Skeletal muscle tissue (tissue), 4 donors: ENCODE data around the gene S100A16. TPM values are rescaled to one million over a fixed set of nuclear protein-coding genes. Genes with fewer than 3 reads are reported as not detected.
A peak's percentile ranks its signal among the peaks of the same experiment; 100 is the strongest.

ENCODE experiments used
- H3K27ac ChIP-seq: one replicate; pipeline ENCODE4 v1.7.0; 2013; ENCODE audit warnings: mild to moderate bottlenecking, low read depth, low read length, inconsistent platforms
- H3K27me3 ChIP-seq, 3 donors: one replicate each; pipeline ENCODE4 v1.7.0; 2013; ENCODE audit warnings: low read length in 3 of 3; ENCODE audit not compliant: control insufficient read depth in 3 of 3, insufficient read depth in 3 of 3
- H3K36me3 ChIP-seq, 3 donors: one replicate each; pipeline ENCODE4 v1.7.0; 2013; ENCODE audit warnings: low read length in 3 of 3; ENCODE audit not compliant: control insufficient read depth in 3 of 3, insufficient read depth in 3 of 3
- H3K4me1 ChIP-seq, 3 donors: one replicate each; pipeline ENCODE4 v1.7.0; 2013; ENCODE audit warnings: low read length in 3 of 3, mild to moderate bottlenecking in 3 of 3; ENCODE audit not compliant: control insufficient read depth in 3 of 3, insufficient read depth in 3 of 3
- H3K4me3 ChIP-seq, 3 donors: one replicate each; pipeline ENCODE4 v1.7.0; 2013; ENCODE audit warnings: low read length in 3 of 3
- H3K9ac ChIP-seq, 3 donors: one replicate each; pipeline ENCODE4 v1.7.0; 2013; ENCODE audit warnings: low read length in 3 of 3, mild to moderate bottlenecking in 3 of 3, moderate library complexity in 2 of 3, low read depth in 1 of 3
- H3K9me3 ChIP-seq, 3 donors: one replicate each; pipeline ENCODE4 v1.7.0; 2013; ENCODE audit warnings: low read length in 3 of 3; ENCODE audit not compliant: control insufficient read depth in 3 of 3
- total RNA-seq: library from RNA; depleted of rRNA; stranded (reverse); fragments of >200 nt; gene quantifications from one replicate; pipeline ENCODE4 v1.2.3, GENCODE V29; 2014
- donor health status: Osteomylitis.

Gene S100A16
- total RNA-seq, 1 donor from 2014 or later = 36.0 TPM

DNA sequence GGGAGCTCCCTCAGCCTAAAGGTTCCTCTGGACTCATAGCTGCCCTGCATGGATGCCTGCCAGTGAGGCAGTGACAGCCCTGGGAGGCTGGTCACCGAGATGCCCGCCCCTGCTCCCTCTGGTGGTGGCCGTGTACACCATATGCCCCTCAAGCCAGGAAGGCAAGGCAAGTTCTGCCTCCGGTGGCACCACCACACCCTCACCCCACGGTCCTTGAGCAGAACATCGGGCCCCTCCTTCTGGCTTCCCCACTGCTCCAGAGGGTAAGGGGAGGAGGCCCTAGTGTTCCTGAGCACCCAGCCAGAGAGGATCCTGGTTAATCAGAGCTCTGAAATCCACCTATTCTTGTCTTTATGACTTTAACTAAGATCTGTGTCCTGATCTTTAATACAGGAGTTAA is 4.7 kb upstream of the S100A16 start:
- Histone ChIP-seq H3K4me1 (peaks cover 7 to 20% (median 20%) of the 10 kb centered on the region in 3 donors), H3K9me3 (no peaks in the 10 kb centered on the region), H3K36me3 (peaks cover 0 to 7% (median 6%) of the 10 kb centered on the region in 3 donors), H3K9ac (no peak overlapping the region), H3K27ac (no peak overlapping the region), H3K27me3 (no peaks in the 10 kb centered on the region), H3K4me3 (no peak overlapping the region)

DNA sequence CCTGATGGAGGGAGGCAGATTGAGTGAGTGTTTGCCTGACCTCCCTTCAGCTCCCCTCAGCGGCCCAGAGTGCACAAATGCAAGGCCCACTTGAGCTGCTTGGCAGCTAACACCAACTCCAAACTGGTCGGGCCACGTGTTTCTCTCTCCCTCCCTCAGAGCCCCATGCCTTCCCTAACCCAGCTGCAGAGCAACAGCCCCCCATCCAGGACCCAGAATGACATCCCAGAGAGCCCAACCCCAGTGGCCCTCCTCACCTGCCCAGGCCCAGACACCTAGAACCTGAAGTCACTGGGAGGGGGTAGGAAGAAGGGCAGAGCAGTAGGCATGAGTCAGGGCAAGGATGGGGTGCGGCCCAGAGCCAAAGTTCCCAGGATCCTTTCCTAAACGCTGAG is 4.0 kb upstream of the S100A16 start:
- Histone ChIP-seq H3K4me3 (no peak overlapping the region), H3K36me3 (peaks cover 0 to 6% (median 6%) of the 10 kb centered on the region in 3 donors), H3K27me3 (no peaks in the 10 kb centered on the region), H3K4me1 (peaks cover 11 to 25% (median 24%) of the 10 kb centered on the region in 3 donors), H3K27ac (no peak overlapping the region), H3K9me3 (no peaks in the 10 kb centered on the region), H3K9ac (no peak overlapping the region)

DNA sequence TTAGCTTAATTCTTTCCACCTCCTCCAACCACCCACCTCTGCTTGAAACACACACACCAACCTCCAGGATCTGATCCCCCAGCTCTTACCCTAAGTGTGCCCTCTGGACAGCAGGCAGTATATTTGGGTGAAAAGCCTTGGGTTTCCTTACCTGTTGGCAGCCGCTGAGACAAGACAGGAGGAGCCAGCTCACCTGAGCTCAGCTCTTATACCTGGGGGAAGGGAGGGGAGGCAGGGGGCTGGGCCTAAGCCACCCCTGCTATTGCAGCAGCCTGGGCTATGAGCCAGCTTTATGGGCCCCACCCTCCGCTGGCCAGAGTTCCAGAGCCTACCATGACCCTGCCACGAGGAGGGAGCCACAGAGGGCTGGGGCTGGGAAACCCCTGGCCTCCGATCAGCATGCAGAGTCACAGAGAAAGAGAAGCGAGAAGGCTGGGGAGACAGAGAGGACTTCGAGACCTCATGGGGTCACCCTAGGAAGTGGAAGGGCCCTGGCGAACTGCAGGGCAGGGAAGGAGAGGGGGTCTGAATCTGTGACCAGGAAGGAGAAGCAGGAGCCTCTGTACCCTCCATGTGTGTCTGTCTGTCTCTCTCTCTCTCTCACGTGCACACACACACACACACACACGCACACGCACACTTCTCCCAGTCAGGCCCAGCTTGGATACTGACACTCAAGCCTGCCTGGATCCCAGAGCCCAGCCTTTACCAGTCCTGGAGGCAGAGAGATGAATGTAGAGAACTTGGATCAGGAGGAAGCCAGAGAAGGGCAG is 3.4 kb upstream of the S100A16 start, which contains the start of gene S100A14:
Gene S100A14, minus strand, starts transcription at position 182 of the 773 bp plus-strand sequence. CDS start 467 bp downstream, outside the sequence.
- no peaks in the 10 kb centered on the region for H3K9me3 ChIP-seq
- H3K9ac ChIP-seq = peak within 1 kb of the TSS in 1 of 3 donors; percentile 45
- peaks cover 13 to 31% (median 30%) of the 10 kb centered on the region in 3 donors for H3K4me1 ChIP-seq
- no peak within 1 kb of the TSS for H3K27ac ChIP-seq
- peaks cover 0 to 6% (median 6%) of the 10 kb centered on the region in 3 donors for H3K36me3 ChIP-seq
- H3K27me3 ChIP-seq = no peaks in the 10 kb centered on the region
- H3K4me3 ChIP-seq = no peak within 1 kb of the TSS

DNA sequence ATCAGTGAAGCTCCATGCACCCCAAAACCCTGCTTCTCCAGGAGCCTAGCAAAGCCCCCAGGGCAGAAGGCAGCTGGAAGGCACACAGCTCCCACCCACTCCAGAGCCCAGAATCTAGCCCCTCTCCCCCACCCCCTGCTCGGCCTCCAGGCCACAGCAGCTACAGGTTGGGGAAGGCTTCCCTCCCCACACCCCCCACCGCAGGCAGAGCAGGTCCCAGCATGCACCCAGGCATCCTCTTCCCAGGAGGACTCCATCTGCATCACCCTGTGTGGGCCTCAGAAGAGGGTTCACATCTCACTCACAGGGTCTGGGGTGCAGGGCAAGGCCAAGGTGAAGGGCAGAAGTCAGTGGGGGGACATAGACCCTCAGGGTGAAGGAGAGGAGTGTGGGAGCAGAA is 2.5 kb upstream of the S100A16 start:
- no peak overlapping the region for H3K9ac ChIP-seq
- no peak overlapping the region for H3K27ac ChIP-seq
- no peaks in the 10 kb centered on the region for H3K9me3 ChIP-seq
- H3K36me3 ChIP-seq = peaks cover 0 to 6% (median 6%) of the 10 kb centered on the region in 3 donors
- H3K4me1 ChIP-seq = peaks cover 19 to 38% (median 34%) of the 10 kb centered on the region in 3 donors
- H3K4me3 ChIP-seq = no peak overlapping the region
- H3K27me3 ChIP-seq = no peaks in the 10 kb centered on the region

DNA sequence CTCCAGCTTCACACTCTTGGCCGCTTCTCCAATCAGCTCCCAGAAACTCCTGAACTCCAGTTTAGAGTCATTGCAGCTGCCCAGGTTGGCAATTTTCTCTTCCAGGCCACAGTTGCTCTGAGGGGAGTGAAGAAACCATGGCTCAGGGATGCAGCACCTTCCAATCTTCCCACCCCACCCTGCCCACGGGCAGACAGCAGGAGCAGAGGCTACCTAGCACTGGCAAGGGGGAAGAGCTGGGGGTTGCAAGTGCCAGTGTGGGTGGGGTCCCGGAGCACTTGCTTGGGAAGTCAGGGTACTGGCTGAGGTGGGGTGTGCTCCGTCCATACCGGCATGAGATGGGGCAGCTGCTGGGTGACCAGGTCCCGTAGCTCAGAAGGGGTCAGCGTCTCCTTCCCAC is 2.0 kb upstream of the S100A16 start:
- peaks cover 24 to 43% (median 38%) of the 10 kb centered on the region in 3 donors for H3K4me1 ChIP-seq
- H3K27ac ChIP-seq = no peak overlapping the region

DNA sequence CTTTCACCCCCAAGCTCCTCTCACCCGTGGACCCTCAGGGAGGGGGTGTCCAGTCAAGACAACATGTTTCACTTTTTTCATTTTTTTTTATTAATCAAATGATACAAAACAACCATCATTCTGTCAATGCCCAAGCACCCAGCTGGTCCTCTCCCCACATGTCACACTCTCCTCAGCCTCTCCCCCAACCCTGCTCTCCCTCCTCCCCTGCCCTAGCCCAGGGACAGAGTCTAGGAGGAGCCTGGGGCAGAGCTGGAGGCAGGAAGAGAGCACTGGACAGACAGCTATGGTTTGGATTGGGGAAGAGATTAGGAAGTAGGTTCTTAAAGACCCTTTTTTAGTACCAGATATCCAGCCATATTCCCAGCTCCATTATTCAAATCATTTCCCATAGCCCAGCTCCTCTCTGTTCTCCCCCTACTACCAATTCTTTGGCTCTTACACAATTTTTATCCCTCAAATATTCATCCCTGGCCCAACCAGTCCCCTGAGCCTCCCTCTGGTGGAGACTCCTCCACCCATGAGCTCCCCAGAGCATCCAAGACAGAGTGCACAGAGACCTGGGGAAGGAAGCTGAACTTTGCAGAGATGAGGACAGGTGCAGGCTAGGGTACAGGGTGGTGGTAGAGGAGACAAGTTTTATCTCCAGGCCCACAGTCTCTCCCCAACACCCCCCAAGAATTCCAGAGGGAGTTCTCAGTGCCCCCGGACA is 1.4 kb upstream of the S100A16 start:
- Histone ChIP-seq H3K9ac (no peak overlapping the region), H3K27ac (no peak overlapping the region), H3K4me3 (no peak overlapping the region), H3K27me3 (no peaks in the 10 kb centered on the region), H3K36me3 (peaks cover 0 to 6% (median 5%) of the 10 kb centered on the region in 3 donors), H3K4me1 (peaks cover 29 to 48% (median 44%) of the 10 kb centered on the region in 3 donors), H3K9me3 (no peaks in the 10 kb centered on the region)

More for the DNA sequence above, 2.0 kb upstream of the S100A16 start:
- Histone ChIP-seq H3K4me3 (no peak overlapping the region), H3K9me3 (no peaks in the 10 kb centered on the region), H3K27me3 (no peaks in the 10 kb centered on the region), H3K36me3 (peaks cover 0 to 6% (median 6%) of the 10 kb centered on the region in 3 donors), H3K9ac (no peak overlapping the region)

DNA sequence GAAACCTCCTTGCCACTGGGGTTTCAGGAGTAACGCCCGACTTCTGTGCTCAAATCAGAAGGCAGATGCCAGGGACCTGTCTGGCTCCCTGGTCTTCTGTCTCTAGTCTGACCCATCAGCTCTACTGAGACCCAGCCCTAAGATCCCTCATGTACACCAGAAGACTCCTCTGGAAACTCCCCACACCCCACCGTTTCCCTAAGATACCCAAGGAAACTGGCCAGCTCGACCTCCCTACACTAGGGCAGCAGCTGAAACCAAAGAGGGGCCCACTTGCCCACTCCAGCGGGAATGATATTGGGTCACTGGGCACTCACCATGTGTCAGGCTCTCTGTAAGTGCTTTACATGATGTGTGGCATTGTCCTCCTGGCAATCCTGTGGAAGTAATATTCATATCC is 469 bp upstream of the S100A16 start:
- H3K27me3 ChIP-seq = no peaks in the 10 kb centered on the region
- peaks cover 39 to 58% (median 53%) of the 10 kb centered on the region in 3 donors for H3K4me1 ChIP-seq
- peak overlapping the region; percentile 43 to 86 (median 77) for H3K4me3 ChIP-seq
- no peaks in the 10 kb centered on the region for H3K9me3 ChIP-seq
- H3K27ac ChIP-seq = peak overlapping the region; percentile 80
- peak overlapping the region; percentile 61 to 91 (median 89) for H3K9ac ChIP-seq
- peaks cover 0 to 4% (median 0%) of the 10 kb centered on the region in 3 donors for H3K36me3 ChIP-seq

DNA sequence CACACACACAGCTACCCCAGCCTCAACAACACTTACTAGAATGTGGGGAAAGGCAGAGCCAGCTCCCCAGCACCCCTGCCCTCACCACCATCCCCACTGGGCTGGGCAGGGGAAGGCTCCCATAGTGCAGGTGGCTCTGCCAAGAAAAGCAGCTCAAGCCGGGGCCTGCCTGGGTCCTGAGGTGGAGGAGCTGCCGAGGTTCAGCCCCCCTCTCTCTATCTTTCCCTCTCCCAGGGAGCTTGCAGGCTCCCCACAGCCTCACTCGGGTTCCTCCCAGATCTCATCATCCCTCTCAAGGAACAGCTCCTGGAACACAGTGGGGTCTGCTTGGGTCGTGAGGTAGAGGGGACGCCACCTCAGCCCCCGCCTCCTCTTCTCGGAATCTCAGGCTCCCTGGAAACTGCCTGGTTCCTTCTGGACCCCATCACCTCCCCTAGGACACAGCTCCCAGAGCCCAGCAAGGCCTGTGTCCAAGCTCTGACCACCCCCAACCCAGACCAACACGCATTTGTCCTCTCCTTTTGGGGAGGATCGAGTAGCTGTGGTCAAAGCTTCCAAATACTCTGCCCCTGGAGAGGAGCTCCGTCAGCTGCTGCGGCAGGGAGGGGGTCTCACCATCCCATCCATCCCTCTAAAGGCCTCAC is 704 bp downstream of the S100A16 start:
- peak overlapping the region; percentile 80 for H3K27ac ChIP-seq
- H3K27me3 ChIP-seq = no peaks in the 10 kb centered on the region
- peak overlapping the region; percentile 77 to 86 (median 79) for H3K4me3 ChIP-seq
- peaks cover 3 to 7% (median 6%) of the 10 kb centered on the region in 3 donors for H3K36me3 ChIP-seq
- peak overlapping the region; percentile 87 to 91 (median 89) for H3K9ac ChIP-seq
- peaks cover 47 to 63% (median 57%) of the 10 kb centered on the region in 3 donors for H3K4me1 ChIP-seq
- H3K9me3 ChIP-seq = no peaks in the 10 kb centered on the region

DNA sequence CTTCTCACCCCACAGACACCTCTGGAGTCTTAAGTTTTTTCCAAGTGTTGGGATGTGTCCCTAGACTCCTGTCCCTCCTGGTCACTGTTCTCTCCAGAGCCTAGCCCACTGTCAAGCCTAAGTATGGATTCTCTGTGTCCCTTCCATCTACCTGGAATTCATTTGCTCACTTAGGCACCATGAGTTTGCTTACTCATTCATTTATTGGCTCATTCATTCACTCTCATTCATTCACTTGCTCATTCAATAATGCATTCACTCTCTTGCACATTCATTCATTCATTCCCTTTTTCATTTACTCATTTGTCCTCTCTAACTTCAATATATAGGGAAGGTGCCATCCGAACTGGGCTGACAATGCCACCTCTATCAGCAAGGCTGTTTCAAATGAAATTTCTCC is 1.6 kb downstream of the S100A16 start:
- Histone ChIP-seq H3K9ac (no peak overlapping the region), H3K27me3 (no peaks in the 10 kb centered on the region), H3K4me1 (peaks cover 45 to 55% (median 48%) of the 10 kb centered on the region in 3 donors), H3K4me3 (peak overlapping the region in 2 of 3 donors; percentile 77 to 79), H3K9me3 (no peaks in the 10 kb centered on the region), H3K36me3 (peaks cover 11 to 15% (median 14%) of the 10 kb centered on the region in 3 donors), H3K27ac (no peak overlapping the region)
